Hepatocyte (in vitro differentiated cells): ENCODE data around the gene PRSS21.

ENCODE experiments used
- EZH2phosphoT487 ChIP-seq: fragments of 200-600 bp; sonication (generic); IDR thresholded peaks from one replicate; pipeline ENCODE4 v1.6.1; 2018; ENCODE audit warnings: antibody characterized with exemption, mild to moderate bottlenecking, low read depth, moderate library complexity; ENCODE audit not compliant: unreplicated experiment, severe bottlenecking
- TF ChIP-seq, protein P1 (sequence below): fragments of 200-600 bp; sonication (generic); IDR thresholded peaks from 2 replicates; pipeline ENCODE4 v1.5.1; 2016; ENCODE audit warnings: antibody characterized with exemption, mild to moderate bottlenecking; ENCODE audit not compliant: poor library complexity

GRCh38 chr16:2845116-2845515, 28.1 kb downstream of the PRSS21 start:
- TF ChIP-seq, protein P1, sequence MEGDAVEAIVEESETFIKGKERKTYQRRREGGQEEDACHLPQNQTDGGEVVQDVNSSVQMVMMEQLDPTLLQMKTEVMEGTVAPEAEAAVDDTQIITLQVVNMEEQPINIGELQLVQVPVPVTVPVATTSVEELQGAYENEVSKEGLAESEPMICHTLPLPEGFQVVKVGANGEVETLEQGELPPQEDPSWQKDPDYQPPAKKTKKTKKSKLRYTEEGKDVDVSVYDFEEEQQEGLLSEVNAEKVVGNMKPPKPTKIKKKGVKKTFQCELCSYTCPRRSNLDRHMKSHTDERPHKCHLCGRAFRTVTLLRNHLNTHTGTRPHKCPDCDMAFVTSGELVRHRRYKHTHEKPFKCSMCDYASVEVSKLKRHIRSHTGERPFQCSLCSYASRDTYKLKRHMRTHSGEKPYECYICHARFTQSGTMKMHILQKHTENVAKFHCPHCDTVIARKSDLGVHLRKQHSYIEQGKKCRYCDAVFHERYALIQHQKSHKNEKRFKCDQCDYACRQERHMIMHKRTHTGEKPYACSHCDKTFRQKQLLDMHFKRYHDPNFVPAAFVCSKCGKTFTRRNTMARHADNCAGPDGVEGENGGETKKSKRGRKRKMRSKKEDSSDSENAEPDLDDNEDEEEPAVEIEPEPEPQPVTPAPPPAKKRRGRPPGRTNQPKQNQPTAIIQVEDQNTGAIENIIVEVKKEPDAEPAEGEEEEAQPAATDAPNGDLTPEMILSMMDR, result no peak
- TF ChIP-seq EZH2phosphoT487, result no peak
